K562 (cell line): ENCODE results near the gene PIP5KL1. TPM values are rescaled to one million over a fixed set of nuclear protein-coding genes. Genes with fewer than 3 reads are reported as not detected.

Experiments used
- CBX5 ChIP-seq: IDR thresholded peaks from 2 replicates; pipeline ENCODE4 v1.6.1; 2014; ENCODE audit warnings: low read depth, borderline replicate concordance
- POU5F1 ChIP-seq: fragments of 150-350 bp; IDR thresholded peaks from 2 replicates; pipeline ENCODE4 v1.6.1; 2014; ENCODE audit warnings: borderline replicate concordance, low read length, low read depth, mild to moderate bottlenecking; ENCODE audit not compliant: partially characterized antibody
- REST ChIP-seq, 2 experiments: fragments of 450-650 bp; formaldehyde crosslinking in 1 of 2; IDR thresholded peaks; 2 replicates each; pipeline versions ENCODE4 v1.4.0 to v1.6.1; 2014 to 2020; ENCODE audit warnings: mild to moderate bottlenecking in 2 of 2, borderline replicate concordance in 1 of 2, low read depth in 1 of 2
- SMARCB1 ChIP-seq: IDR thresholded peaks from 2 replicates; pipeline ENCODE4 v1.6.1; 2011; ENCODE audit warnings: improper control_type of control experiment, low read depth; ENCODE audit not compliant: insufficient read length
- polyA plus RNA-seq, 8 experiments: library from polyadenylated mRNA; depleted of rRNA in 4 of 8; stranded (reverse) in 5 of 8; unstranded in 3 of 8; fragments of >200 nt; fragmentation: Nextera tagmentation in 2 of 8; fragmentation: Illumina TruSeq in 1 of 8; extraction: Ambion mirVana in 2 of 8; extraction: Trizol in 1 of 8; gene quantifications; 2 replicates each; pipeline versions ENCODE4 v1.2.1 to v1.2.3, GENCODE V29; 2011 to 2014; ENCODE audit warnings: inconsistent platforms in 1 of 8, missing spikeins in 1 of 8
- total RNA-seq, 7 experiments: library from RNA; depleted of rRNA in 6 of 7; stranded (reverse); fragments of >200 nt in 6 of 7; fragmentation: Illumina TruSeq in 2 of 7; extraction: Trizol in 2 of 7; gene quantifications; 2 replicates each; pipeline versions ENCODE4 v1.2.1 to v1.2.3, GENCODE V29; 2011 to 2021; ENCODE audit warnings: low replicate concordance in 1 of 7
- TF ChIP-seq, protein P1 (sequence below): sonication (generic); formaldehyde crosslinking; IDR thresholded peaks from 2 replicates; pipeline ENCODE4 v1.8.0; 2023; ENCODE audit warnings: mild to moderate bottlenecking, missing genetic modification reagents

PIP5KL1 gene
- total and polyA plus RNA-seq, 9 of the 15 experiments (the other 6 are each of a cell fraction or from before 2014, with no cell fraction given): 0.18 to 4.8 (median 1.2) TPM

GRCh38 chr9:127916720-127917581 lies 13.6 kb downstream of the PIP5KL1 start, which contains the start of gene ST6GALNAC4 (continued):
- TF ChIP-seq, protein P1, sequence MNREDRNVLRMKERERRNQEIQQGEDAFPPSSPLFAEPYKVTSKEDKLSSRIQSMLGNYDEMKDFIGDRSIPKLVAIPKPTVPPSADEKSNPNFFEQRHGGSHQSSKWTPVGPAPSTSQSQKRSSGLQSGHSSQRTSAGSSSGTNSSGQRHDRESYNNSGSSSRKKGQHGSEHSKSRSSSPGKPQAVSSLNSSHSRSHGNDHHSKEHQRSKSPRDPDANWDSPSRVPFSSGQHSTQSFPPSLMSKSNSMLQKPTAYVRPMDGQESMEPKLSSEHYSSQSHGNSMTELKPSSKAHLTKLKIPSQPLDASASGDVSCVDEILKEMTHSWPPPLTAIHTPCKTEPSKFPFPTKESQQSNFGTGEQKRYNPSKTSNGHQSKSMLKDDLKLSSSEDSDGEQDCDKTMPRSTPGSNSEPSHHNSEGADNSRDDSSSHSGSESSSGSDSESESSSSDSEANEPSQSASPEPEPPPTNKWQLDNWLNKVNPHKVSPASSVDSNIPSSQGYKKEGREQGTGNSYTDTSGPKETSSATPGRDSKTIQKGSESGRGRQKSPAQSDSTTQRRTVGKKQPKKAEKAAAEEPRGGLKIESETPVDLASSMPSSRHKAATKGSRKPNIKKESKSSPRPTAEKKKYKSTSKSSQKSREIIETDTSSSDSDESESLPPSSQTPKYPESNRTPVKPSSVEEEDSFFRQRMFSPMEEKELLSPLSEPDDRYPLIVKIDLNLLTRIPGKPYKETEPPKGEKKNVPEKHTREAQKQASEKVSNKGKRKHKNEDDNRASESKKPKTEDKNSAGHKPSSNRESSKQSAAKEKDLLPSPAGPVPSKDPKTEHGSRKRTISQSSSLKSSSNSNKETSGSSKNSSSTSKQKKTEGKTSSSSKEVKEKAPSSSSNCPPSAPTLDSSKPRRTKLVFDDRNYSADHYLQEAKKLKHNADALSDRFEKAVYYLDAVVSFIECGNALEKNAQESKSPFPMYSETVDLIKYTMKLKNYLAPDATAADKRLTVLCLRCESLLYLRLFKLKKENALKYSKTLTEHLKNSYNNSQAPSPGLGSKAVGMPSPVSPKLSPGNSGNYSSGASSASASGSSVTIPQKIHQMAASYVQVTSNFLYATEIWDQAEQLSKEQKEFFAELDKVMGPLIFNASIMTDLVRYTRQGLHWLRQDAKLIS: no peak
- TF ChIP-seq REST (IDR thresholded peaks at IDR 0.05; ENCODE audit: borderline replicate concordance): peak; percentile 11; the same call in 1 of the 2 replicates
- no peak for TF ChIP-seq REST (CRISPR knock-in tag; IDR thresholded peaks at IDR 0.05; ENCODE audit: low read depth)
- no peak for TF ChIP-seq CBX5
- TF ChIP-seq SMARCB1: no peak
- TF ChIP-seq POU5F1: no peak
